HCT116 (cell line): ENCODE results near the gene FOXK2. TPM values are rescaled to one million over a fixed set of nuclear protein-coding genes. Genes with fewer than 3 reads are reported as not detected.
"Not testable (repeated sequence)": the region's sequence is repeated elsewhere in the genome, so short reads cannot be mapped to it uniquely, and the experiment has no call there.

Source experiments
- ATAC-seq: fragments of 200-7000 bp; cut with Tn5 transposase; 2 replicates; pipeline ENCODE4 v1.9.1; 2020; ENCODE audit warnings: mild to moderate bottlenecking, moderate library complexity
- BruUV-seq: library from RNA; stranded (reverse); fragments of 400-500 nt; replicated peaks from 2 replicates; lab custom pipeline; 2021; lab: Mats Ljungman, UMichigan
- CTCF ChIA-PET: fragments of 300-600 bp; sonication (Branson Sonifier 250); formaldehyde crosslinking; loops from one replicate; lab custom pipeline; 2021; ENCODE audit warnings: antibody characterized with exemption; lab: Charles Lee
- POLR2A ChIA-PET: fragments of 300-600, 350-600 bp; sonication (Branson Sonifier 250); formaldehyde crosslinking; loops from one replicate; lab custom pipeline; 2021; ENCODE audit warnings: antibody characterized with exemption; lab: Charles Lee
- RAD21 ChIA-PET, 2 experiments: fragments of 300-600 bp; sonication (Branson Sonifier 250); formaldehyde crosslinking; loops; one replicate each; lab custom pipeline; 2023; ENCODE audit warnings: low total read pairs in 2 of 2; ENCODE audit not compliant: uncharacterized antibody in 2 of 2, unreplicated experiment in 2 of 2, low non-redundant PET in 1 of 2; lab: Charles Lee
- DNase-seq: peaks from one replicate; pipeline ENCODE4 v3.0.0-alpha.2; 2010; ENCODE audit warnings: low read depth, low spot score
- H2AFZ ChIP-seq: fragments of 200-600 bp; shearing (Covaris generic), sonication (generic); 2 replicates; pipeline ENCODE4 v1.6.1; 2017; ENCODE audit warnings: low read depth, mixed run types, mixed read lengths, antibody characterized with exemption, low read length; ENCODE audit not compliant: poor library complexity, severe bottlenecking
- H3K27ac ChIP-seq: 2 replicates; pipeline ENCODE4 v1.5.1; 2012; ENCODE audit warnings: low read depth, low read length
- H3K27me3 ChIP-seq: fragments of 200-600 bp; sonication (generic); 2 replicates; pipeline ENCODE4 v1.6.1; 2016; ENCODE audit warnings: mixed run types, low read length, mixed read lengths; ENCODE audit not compliant: insufficient read depth
- H3K36me3 ChIP-seq, 2 experiments: fragments of 200-500 bp in 1 of 2; fragments of 200-600 bp in 1 of 2; sonication (Bioruptor generic) in 1 of 2; sonication (generic) in 1 of 2; 2 replicates each; pipeline versions ENCODE4 v1.5.1 to v1.6.1; 2014 to 2016; ENCODE audit warnings: low read length in 2 of 2, inconsistent platforms in 1 of 2, mixed read lengths in 1 of 2, mixed run types in 1 of 2; ENCODE audit not compliant: insufficient read depth in 2 of 2, control insufficient read depth in 1 of 2
- H3K4me1 ChIP-seq, 2 experiments: fragments of 200-600 bp in 1 of 2; sonication (generic) in 1 of 2; 2 replicates each; pipeline versions ENCODE4 v1.5.1 to v1.6.1; 2012 to 2017; ENCODE audit warnings: low read length in 2 of 2, inconsistent platforms in 1 of 2, mild to moderate bottlenecking in 1 of 2, mixed read lengths in 1 of 2, mixed run types in 1 of 2, moderate library complexity in 1 of 2; ENCODE audit not compliant: insufficient read depth in 2 of 2, control insufficient read depth in 1 of 2
- H3K4me2 ChIP-seq: fragments of 200-600 bp; sonication (generic); 2 replicates; pipeline ENCODE4 v1.6.1; 2017; ENCODE audit warnings: mixed run types, low read length, mixed read lengths
- H3K4me3 ChIP-seq, 2 experiments: fragments of 200-600 bp in 1 of 2; sonication (generic) in 1 of 2; replicated peaks in 1 of 2; 2 replicates each; pipeline ENCODE4 v1.5.1; 2011 to 2016; ENCODE audit warnings: low read length in 2 of 2, control low read depth in 1 of 2, low read depth in 1 of 2, mild to moderate bottlenecking in 1 of 2, mixed read lengths in 1 of 2, mixed run types in 1 of 2
- H3K79me2 ChIP-seq: fragments of 200-600 bp; sonication (generic); 2 replicates; pipeline ENCODE4 v1.6.1; 2017; ENCODE audit warnings: mild to moderate bottlenecking, mixed run types, low read length, moderate library complexity, mixed read lengths; ENCODE audit not compliant: insufficient read depth
- H3K9ac ChIP-seq: fragments of 200-600 bp; sonication (generic); 2 replicates; pipeline ENCODE4 v1.6.1; 2016; ENCODE audit warnings: low read length, mixed read lengths
- H3K9me2 ChIP-seq: fragments of 200-600 bp; sonication (generic), shearing (Covaris generic); 2 replicates; pipeline ENCODE4 v1.6.1; 2017; ENCODE audit warnings: mixed run types, mild to moderate bottlenecking, moderate library complexity; ENCODE audit not compliant: insufficient read depth
- H3K9me3 ChIP-seq, 2 experiments: fragments of 200-500 bp in 1 of 2; fragments of 200-600 bp in 1 of 2; sonication (Bioruptor generic) in 1 of 2; sonication (generic) in 1 of 2; 2 replicates each; pipeline ENCODE4 v1.6.1; 2014 to 2017; ENCODE audit warnings: low read length in 2 of 2, mixed read lengths in 2 of 2, inconsistent platforms in 1 of 2, low read depth in 1 of 2, mild to moderate bottlenecking in 1 of 2, mixed run types in 1 of 2, moderate library complexity in 1 of 2; ENCODE audit not compliant: control insufficient read depth in 1 of 2, insufficient read depth in 1 of 2
- H4K20me1 ChIP-seq: fragments of 200-600 bp; sonication (generic), shearing (Covaris generic); 2 replicates; pipeline ENCODE4 v1.6.1; 2017; ENCODE audit warnings: mixed run types, mild to moderate bottlenecking, moderate library complexity; ENCODE audit not compliant: insufficient read depth
- ATF3 ChIP-seq: IDR thresholded peaks from 2 replicates; pipeline ENCODE4 v1.6.1; 2012
- CTCF ChIP-seq, 3 experiments: fragments of 200-600 bp in 1 of 3; sonication (generic) in 1 of 3; IDR thresholded peaks in 2 of 3; conservative IDR thresholded peaks in 1 of 3; 2 replicates each; pipeline ENCODE4 v1.5.1; 2012 to 2017; ENCODE audit warnings: low read depth in 2 of 3, low read length in 2 of 3, antibody characterized with exemption in 1 of 3, borderline replicate concordance in 1 of 3, control low read depth in 1 of 3, mild to moderate bottlenecking in 1 of 3, mixed read lengths in 1 of 3, mixed run types in 1 of 3, moderate library complexity in 1 of 3; ENCODE audit not compliant: insufficient read depth in 1 of 3
- EGR1 ChIP-seq: IDR thresholded peaks from 2 replicates; pipeline ENCODE4 v1.6.1; 2012; ENCODE audit warnings: low read depth
- EZH2phosphoT487 ChIP-seq: fragments of 200-600 bp; IDR thresholded peaks from 2 replicates; pipeline ENCODE4 v1.6.1; 2018; ENCODE audit warnings: antibody characterized with exemption, borderline replicate concordance
- MAX ChIP-seq: IDR thresholded peaks from 2 replicates; pipeline ENCODE4 v1.6.1; 2012
- RAD21 ChIP-seq: IDR thresholded peaks from 2 replicates; pipeline ENCODE4 v1.6.1; 2012; ENCODE audit warnings: low read depth, mild to moderate bottlenecking
- TCF7L2 ChIP-seq: IDR thresholded peaks from 2 replicates; pipeline ENCODE4 v1.7.0; 2011; ENCODE audit warnings: borderline replicate concordance, inconsistent platforms; ENCODE audit not compliant: insufficient read depth, insufficient read length; ENCODE audit errors: extremely low read depth
- YY1 ChIP-seq: IDR thresholded peaks from 2 replicates; pipeline ENCODE4 v1.6.1; 2011; ENCODE audit warnings: low read length, low read depth, moderate library complexity, mild to moderate bottlenecking; ENCODE audit not compliant: insufficient replicate concordance; ENCODE audit errors: extremely low read depth
- intact Hi-C: fragments of 100-400 bp; cut with micrococcal nuclease; formaldehyde crosslinking; loops from 2 replicates; pipeline ENCODE4 v1.10.0; 2022
- total RNA-seq: library from RNA; stranded (reverse); gene quantifications from one replicate; pipeline ENCODE4 v1.2.1, GENCODE V29; 2021; ENCODE audit not compliant: unreplicated experiment

FOXK2 gene
- total RNA-seq, 1 experiment from 2014 or later = 122 TPM

- intact Hi-C loops = no loop called here
- DNase-seq (no peak), ATAC-seq (no peak)
- Histone ChIP-seq H3K9me3 (no peaks in the 10 kb centered on the region), H3K4me2 (no peak overlapping the region), H3K4me1 (peaks cover 0 to 12% of the 10 kb centered on the region in 2 experiments; a peak in 1 of 4 replicates), H3K79me2 (peaks cover 56% of the 10 kb centered on the region), H3K27ac (no peak overlapping the region; the same call in 1 of the 2 replicates), H4K20me1 (peaks cover 4% of the 10 kb centered on the region; the same call in 1 of the 2 replicates), H3K9ac (no peak overlapping the region), H2AFZ (no peak overlapping the region), H3K9me2 (no peaks in the 10 kb centered on the region), H3K27me3 (no peaks in the 10 kb centered on the region), H3K36me3 (peaks cover 46 to 58% of the 10 kb centered on the region in 2 experiments), H3K4me3 (no peak overlapping the region)
- ChIA-PET CTCF (no interaction called here), POLR2A (no interaction called here), RAD21 (no interaction called here)
- BruUV-seq = no TSS peak
- TF ChIP-seq CTCF (IDR thresholded peaks at IDR 0.05 in 2 of 3, conservative IDR thresholded peaks at IDR 0.05 in 1 of 3; ENCODE audit: borderline replicate concordance in 1 of 3, insufficient read depth in 1 of 3, low read depth in 2 of 3, low read length in 2 of 3) = no peak
- no peak for TF ChIP-seq MAX
- TF ChIP-seq RAD21 = no peak
- TF ChIP-seq EZH2phosphoT487 = no peak
- TF ChIP-seq ATF3 = no peak
- no peak for TF ChIP-seq TCF7L2
- no peak for TF ChIP-seq EGR1
- TF ChIP-seq YY1 = no peak
These were observed 64.2 kb downstream of the FOXK2 start for GRCh38 chr17:82583720-82584234.

GRCh38 chr17:82585935-82586575 is 66.5 kb downstream of the FOXK2 start:
- Histone ChIP-seq H3K4me1 (peaks cover 0 to 16% of the 10 kb centered on the region in 2 experiments; a peak in 2 of 4 replicates), H3K27ac (peak overlapping the region; percentile 31; the same call in 1 of the 2 replicates), H3K79me2 (peaks cover 49% of the 10 kb centered on the region), H3K36me3 (peaks cover 48 to 52% of the 10 kb centered on the region in 2 experiments)
- H3K9ac ChIP-seq, H4K20me1 ChIP-seq, DNase-seq, RAD21 ChIA-PET, ATAC-seq, BruUV-seq, H3K4me2 ChIP-seq, H2AFZ ChIP-seq, intact Hi-C loops, H3K9me3 ChIP-seq, H3K9me2 ChIP-seq, H3K4me3 ChIP-seq, H3K27me3 ChIP-seq, CTCF ChIA-PET: not testable (repeated sequence)
- POLR2A ChIA-PET = interaction anchor here (0.6 kb wide), 1 partner anchor 213 kb away, joined by 4 read pairs; no protein-coding TSS in a partner anchor
